ENCODE measurements around the gene PNRC1.
"Not testable (repeated sequence)": the region's sequence is repeated elsewhere in the genome, so short reads cannot be mapped to it uniquely, and the experiment has no call there.

PNRC1 gene

DNA sequence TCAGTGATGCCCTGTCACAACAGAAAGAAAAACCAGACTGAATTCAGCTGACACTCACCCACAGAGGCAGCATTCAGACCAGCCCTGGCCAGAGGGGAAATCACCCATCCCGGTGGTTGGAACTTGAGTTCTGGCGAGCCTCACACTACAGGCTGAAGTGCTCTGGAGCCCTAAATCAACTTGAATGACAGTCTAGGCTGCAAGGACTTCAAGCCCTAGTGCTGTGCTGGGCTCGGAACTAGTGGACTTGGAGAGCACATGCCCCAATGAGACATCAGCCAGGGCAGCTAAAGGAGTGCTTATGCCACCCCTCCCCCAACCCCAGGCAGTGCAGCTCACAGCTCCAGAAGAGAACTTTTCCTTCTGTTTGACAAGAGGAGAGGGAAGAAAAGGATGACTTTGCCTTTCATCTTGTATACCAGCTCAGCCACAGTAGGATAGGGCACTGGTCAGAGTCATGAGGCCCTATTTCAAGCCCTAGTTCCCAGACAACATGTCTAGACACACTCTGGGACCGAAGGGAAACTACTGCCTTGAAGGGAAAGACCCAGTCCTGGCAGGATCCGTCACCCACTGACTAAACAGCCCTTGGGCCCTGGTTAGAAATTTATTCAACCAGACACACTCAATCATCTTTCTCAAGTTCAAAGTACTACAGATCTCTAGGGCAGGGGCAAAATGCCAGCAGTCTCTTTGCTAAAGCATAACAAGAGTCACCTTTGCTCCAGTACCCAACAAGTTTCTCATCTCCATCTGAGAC lies 43.2 kb upstream of the PNRC1 start:
- CTCF ChIA-PET, result no interaction called here
- POLR2A ChIA-PET, result no interaction called here
- no peak for DNase-seq (ENCODE audit: extremely low spot score)
- TF ChIP-seq, protein P1, sequence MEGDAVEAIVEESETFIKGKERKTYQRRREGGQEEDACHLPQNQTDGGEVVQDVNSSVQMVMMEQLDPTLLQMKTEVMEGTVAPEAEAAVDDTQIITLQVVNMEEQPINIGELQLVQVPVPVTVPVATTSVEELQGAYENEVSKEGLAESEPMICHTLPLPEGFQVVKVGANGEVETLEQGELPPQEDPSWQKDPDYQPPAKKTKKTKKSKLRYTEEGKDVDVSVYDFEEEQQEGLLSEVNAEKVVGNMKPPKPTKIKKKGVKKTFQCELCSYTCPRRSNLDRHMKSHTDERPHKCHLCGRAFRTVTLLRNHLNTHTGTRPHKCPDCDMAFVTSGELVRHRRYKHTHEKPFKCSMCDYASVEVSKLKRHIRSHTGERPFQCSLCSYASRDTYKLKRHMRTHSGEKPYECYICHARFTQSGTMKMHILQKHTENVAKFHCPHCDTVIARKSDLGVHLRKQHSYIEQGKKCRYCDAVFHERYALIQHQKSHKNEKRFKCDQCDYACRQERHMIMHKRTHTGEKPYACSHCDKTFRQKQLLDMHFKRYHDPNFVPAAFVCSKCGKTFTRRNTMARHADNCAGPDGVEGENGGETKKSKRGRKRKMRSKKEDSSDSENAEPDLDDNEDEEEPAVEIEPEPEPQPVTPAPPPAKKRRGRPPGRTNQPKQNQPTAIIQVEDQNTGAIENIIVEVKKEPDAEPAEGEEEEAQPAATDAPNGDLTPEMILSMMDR (IDR thresholded peaks at IDR 0.05; ENCODE audit: control extremely low read depth, extremely low read depth, low read depth, missing control alignments), result no peak

DNA sequence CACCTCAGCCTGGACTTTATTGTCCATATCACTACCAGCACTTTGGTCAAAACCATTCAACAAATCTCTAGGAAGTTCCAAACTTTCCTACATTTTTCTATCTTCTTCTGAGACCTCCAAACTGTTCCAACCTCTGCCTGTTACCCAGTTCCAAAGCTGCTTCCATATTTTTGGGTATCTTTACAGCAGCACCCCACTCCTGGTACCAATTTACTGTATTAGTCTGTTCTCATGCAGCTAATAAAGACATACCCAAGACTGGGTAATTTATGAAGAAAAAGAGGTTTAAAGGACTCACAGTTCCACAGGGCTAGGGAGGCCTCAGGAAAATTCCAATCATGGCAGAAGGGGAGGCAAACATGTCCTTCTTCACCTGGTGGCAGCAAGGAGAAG lies 42.7 kb upstream of the PNRC1 start:
- DNase-seq (ENCODE audit: extremely low spot score); POLR2A ChIA-PET; CTCF ChIA-PET: not testable (repeated sequence)

DNA sequence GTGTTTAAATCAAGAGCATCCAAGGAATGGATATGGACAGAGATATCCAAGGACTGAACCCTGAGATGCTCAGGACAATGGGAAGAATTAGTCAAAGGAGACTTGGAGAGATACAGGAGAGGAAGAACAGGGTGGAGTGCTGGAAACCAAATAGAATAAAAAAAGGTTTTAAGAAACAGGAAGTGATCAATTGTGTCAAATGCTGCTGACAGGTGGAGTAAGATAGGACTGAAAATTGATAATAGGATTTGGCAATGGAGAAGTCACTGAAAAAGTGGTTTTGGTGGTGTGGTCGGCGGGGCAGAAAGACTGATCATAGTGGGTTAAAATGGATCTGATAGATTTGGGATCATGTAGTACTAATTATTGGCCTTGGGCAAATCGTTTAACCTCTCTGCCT lies 37.9 kb upstream of the PNRC1 start:
- TF ChIP-seq, protein P1 (IDR thresholded peaks at IDR 0.05; ENCODE audit: control extremely low read depth, extremely low read depth, low read depth, missing control alignments), result no peak
- no peak for DNase-seq (ENCODE audit: extremely low spot score)
- ChIA-PET CTCF (no interaction called here), POLR2A (no interaction called here)

DNA sequence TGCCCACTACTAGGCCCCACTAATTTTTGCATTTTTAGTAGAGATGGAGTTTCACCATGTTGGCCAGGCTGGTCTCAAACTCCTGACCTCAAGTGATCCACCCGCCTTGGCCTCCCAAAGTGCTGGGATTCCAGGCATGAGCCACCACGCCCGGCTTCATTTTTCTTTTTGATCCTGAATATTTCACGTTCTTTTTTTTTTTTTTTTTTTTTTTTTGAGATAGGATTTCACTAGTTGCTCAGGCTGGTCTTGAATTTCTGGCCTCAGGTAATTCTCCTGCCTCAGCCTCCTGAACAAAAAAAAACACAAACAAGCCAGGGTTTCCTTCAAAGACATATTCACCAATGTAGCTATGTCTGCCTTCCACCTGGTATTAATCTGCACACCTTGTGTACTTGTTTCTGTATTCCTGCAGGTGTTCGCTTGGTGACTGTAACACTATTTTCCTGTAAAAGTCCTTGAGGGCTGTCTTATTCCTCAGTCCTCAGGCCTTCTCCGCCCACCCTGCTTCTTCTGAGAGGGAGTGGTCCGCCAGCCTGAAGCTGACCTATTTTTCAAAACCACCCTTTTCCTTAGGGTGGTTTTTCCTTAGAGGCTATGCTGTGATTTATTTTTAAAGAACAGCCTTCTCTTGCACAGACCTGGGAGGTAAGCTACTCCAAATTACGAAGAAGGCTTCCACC lies 36.1 kb upstream of the PNRC1 start:
- CTCF ChIA-PET, result no interaction called here
- POLR2A ChIA-PET, result no interaction called here
- TF ChIP-seq, protein P1 (IDR thresholded peaks at IDR 0.05; ENCODE audit: control extremely low read depth, extremely low read depth, low read depth, missing control alignments), result no peak
- no peak for DNase-seq (ENCODE audit: extremely low spot score)

DNA sequence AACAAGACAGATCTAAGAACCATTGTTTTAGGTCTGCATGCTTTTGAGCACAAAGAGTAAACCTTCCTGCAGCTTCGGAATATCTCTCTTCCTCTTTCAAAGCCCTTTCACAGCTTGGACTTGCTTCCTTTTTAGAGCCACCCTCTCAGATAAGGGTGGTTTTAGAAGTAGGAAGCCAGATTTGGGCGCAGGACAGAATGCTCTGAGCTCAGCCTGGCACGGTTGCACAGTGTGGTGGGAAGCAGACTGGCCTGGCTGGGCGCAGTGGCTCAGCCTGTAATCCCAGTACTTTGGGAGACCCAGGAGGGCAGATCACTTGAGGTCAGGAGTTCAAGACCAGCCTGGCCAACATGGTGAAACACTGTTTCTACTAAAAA lies 35.6 kb upstream of the PNRC1 start:
- ChIA-PET CTCF (no interaction called here), POLR2A (no interaction called here)
- TF ChIP-seq, protein P1 (IDR thresholded peaks at IDR 0.05; ENCODE audit: control extremely low read depth, extremely low read depth, low read depth, missing control alignments), result no peak
- DNase-seq (ENCODE audit: extremely low spot score), result no peak

DNA sequence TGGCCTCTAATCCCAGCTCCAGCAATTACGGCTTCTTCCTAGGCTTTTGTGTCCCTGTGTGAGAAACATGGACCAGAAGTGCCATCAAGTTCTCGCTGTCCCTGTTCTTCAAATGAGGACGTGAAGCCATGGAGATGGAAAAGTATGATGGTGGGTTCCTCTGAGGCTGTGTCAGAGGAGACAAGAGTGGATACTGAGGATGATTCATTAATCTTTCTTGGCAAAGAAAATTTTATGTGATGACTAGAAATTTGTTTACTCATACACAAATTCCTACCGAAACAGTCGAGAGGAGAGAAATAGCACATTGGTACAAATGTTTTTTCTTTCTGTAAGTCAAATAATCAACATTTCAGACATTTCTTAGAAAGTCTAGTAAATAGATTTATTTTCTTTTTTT lies 35.0 kb upstream of the PNRC1 start:
- POLR2A ChIA-PET, result no interaction called here
- DNase-seq (ENCODE audit: extremely low spot score), result no peak
- CTCF ChIA-PET, result no interaction called here
- TF ChIP-seq, protein P1 (IDR thresholded peaks at IDR 0.05; ENCODE audit: control extremely low read depth, extremely low read depth, low read depth, missing control alignments), result no peak

DNA sequence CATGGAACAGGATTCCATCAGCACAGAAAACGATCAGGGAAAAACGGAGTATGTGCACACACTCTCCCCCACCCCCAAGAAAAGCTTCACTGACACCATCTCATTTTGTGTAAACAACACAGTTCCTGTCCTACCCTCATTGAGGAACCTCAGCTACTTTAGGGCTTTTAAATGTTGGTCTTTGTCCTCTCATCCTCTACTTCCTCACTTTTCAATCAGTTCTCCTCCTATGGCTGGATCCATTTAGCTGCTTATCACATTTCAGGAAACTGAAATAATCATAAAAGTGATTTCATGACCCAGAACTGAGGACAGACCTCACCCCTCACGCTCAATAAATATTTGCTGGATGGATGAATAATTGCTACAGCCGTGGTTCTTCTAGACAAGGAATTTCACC lies 33.1 kb upstream of the PNRC1 start:
- TF ChIP-seq, protein P1 (IDR thresholded peaks at IDR 0.05; ENCODE audit: control extremely low read depth, extremely low read depth, low read depth, missing control alignments), result no peak
- CTCF ChIA-PET, result interaction anchor here (0.7 to 1.3 kb wide), 3 partner anchors 25 to 65 kb away, joined by 3 to 4 read pairs (median 3); no protein-coding TSS in a partner anchor
- no peak for DNase-seq (ENCODE audit: extremely low spot score)
- POLR2A ChIA-PET, result no interaction called here
